Measurements from ENCODE around the gene LCLAT1. TPM values are rescaled to one million over a fixed set of nuclear protein-coding genes. Genes with fewer than 3 reads are reported as not detected.
A peak's percentile ranks its signal among the peaks of the same experiment; 100 is the strongest.

Gene LCLAT1
- polyA plus RNA-seq, 1 of the 3 experiments (the other 2 are of a cell fraction): 6.9 TPM

DNA sequence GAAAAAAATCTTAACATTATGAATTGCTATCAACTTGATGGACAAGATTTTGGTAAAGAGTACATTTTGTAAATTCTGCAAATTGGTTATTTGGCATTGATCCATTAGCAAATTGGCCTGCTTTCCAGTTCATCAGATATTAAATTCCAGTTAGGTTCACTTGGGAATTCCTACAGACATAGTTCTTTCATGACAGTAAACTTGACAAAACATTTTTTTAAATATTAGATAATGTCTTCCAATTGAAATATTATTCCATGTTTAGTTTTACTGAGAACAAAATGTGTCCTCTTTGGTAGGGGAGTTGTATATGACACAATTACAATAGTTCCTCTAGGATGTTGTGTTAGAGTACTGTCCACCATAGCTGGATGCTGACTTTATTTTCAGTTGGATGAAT is 141.9 kb downstream of the LCLAT1 start:
- no peak for DNase-seq

DNA sequence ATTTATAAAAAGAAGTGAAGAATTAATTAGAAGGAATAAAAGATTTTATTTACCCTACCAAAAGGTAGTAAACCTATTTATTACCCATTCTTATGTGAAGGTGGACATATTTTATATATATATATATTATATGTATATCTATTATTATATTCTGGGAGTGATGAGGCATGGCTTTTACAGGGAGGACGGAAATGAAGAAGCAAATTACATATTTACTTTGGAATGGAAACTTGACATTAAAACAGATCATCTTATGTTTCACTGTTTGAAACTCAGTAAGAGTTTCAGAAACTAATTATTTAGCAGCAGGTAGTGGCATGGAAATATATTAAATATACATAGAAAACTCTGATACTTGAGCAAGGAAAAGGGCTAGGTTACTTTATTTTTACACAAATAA is 143.4 kb downstream of the LCLAT1 start:
- H3K9me3 ChIP-seq: no peaks in the 10 kb centered on the region
- H2AFZ ChIP-seq (ENCODE audit: low read depth): no peak overlapping the region
- no peak overlapping the region for H3K9ac ChIP-seq
- no peaks in the 10 kb centered on the region for H3K36me3 ChIP-seq (replicated peaks in 1 of 2; ENCODE audit: control insufficient read depth in 1 of 2, insufficient read depth in 2 of 2, low read length in 1 of 2)
- H3K79me2 ChIP-seq (ENCODE audit: insufficient read depth): no peaks in the 10 kb centered on the region
- H3K4me3 ChIP-seq (ENCODE audit: low read depth in 2 of 2, low read length in 1 of 2): no peak overlapping the region
- H3F3A ChIP-seq (replicated peaks; ENCODE audit: insufficient read depth): no peaks in the 10 kb centered on the region
- ChIA-PET CTCF (no interaction called here), POLR2A (no interaction called here)
- no peak for DNase-seq
- TF ChIP-seq, protein P1, sequence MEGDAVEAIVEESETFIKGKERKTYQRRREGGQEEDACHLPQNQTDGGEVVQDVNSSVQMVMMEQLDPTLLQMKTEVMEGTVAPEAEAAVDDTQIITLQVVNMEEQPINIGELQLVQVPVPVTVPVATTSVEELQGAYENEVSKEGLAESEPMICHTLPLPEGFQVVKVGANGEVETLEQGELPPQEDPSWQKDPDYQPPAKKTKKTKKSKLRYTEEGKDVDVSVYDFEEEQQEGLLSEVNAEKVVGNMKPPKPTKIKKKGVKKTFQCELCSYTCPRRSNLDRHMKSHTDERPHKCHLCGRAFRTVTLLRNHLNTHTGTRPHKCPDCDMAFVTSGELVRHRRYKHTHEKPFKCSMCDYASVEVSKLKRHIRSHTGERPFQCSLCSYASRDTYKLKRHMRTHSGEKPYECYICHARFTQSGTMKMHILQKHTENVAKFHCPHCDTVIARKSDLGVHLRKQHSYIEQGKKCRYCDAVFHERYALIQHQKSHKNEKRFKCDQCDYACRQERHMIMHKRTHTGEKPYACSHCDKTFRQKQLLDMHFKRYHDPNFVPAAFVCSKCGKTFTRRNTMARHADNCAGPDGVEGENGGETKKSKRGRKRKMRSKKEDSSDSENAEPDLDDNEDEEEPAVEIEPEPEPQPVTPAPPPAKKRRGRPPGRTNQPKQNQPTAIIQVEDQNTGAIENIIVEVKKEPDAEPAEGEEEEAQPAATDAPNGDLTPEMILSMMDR (IDR thresholded peaks at IDR 0.05): no peak
- TF ChIP-seq RFX5 (IDR thresholded peaks at IDR 0.05; ENCODE audit: low read length) (no peak), NRF1 (IDR thresholded peaks at IDR 0.05; ENCODE audit: low read depth, low read length) (no peak), RCOR1 (IDR thresholded peaks at IDR 0.05; ENCODE audit: low read length) (no peak), JUND (IDR thresholded peaks at IDR 0.05) (no peak), NFIC (IDR thresholded peaks at IDR 0.05; ENCODE audit: borderline replicate concordance) (no peak), GATA2 (CRISPR knock-in tag; IDR thresholded peaks at IDR 0.05) (no peak), EZH2phosphoT487 (IDR thresholded peaks at IDR 0.05; ENCODE audit: borderline replicate concordance, low read depth) (no peak), GABPA (IDR thresholded peaks at IDR 0.05; ENCODE audit: low read depth) (no peak), MAX (IDR thresholded peaks at IDR 0.05; ENCODE audit: low read depth) (no peak), TAF1 (IDR thresholded peaks at IDR 0.05; ENCODE audit: borderline replicate concordance, low read depth, low read length) (no peak)
- TF ChIP-seq, protein P2, sequence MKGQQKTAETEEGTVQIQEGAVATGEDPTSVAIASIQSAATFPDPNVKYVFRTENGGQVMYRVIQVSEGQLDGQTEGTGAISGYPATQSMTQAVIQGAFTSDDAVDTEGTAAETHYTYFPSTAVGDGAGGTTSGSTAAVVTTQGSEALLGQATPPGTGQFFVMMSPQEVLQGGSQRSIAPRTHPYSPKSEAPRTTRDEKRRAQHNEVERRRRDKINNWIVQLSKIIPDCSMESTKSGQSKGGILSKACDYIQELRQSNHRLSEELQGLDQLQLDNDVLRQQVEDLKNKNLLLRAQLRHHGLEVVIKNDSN (IDR thresholded peaks at IDR 0.05; ENCODE audit: borderline replicate concordance, low read depth): no peak
- H3K27ac ChIP-seq (ENCODE audit: low read depth in 2 of 2, low read length in 1 of 2): no peak overlapping the region
- no peak overlapping the region for H3K4me2 ChIP-seq
- H3K9me2 ChIP-seq: no peaks in the 10 kb centered on the region
- 92% methylated on average over 1 of the region's 1 CpG for WGBS (ENCODE audit: low lambda C conversion rate)
- no peaks in the 10 kb centered on the region for H4K20me1 ChIP-seq (ENCODE audit: insufficient read depth)
- no peaks in the 10 kb centered on the region for H3K4me1 ChIP-seq (ENCODE audit: control insufficient read depth in 1 of 2, insufficient read depth in 2 of 2, low read depth in 1 of 2, low read length in 1 of 2)
- no peaks in the 10 kb centered on the region for H3K27me3 ChIP-seq (ENCODE audit: insufficient read depth)

More for the DNA sequence above, 141.9 kb downstream of the LCLAT1 start:
- no peaks in the 10 kb centered on the region for H3K9me2 ChIP-seq
- H3K9ac ChIP-seq: no peak overlapping the region
- H3K27ac ChIP-seq (ENCODE audit: low read depth in 2 of 2, low read length in 1 of 2): no peak overlapping the region
- no peaks in the 10 kb centered on the region for H3F3A ChIP-seq (replicated peaks; ENCODE audit: insufficient read depth)
- H4K20me1 ChIP-seq (ENCODE audit: insufficient read depth): no peaks in the 10 kb centered on the region
- H3K27me3 ChIP-seq (ENCODE audit: insufficient read depth): no peaks in the 10 kb centered on the region
- no peaks in the 10 kb centered on the region for H3K36me3 ChIP-seq (replicated peaks in 1 of 2; ENCODE audit: control insufficient read depth in 1 of 2, insufficient read depth in 2 of 2, low read length in 1 of 2)
- no peak overlapping the region for H3K4me2 ChIP-seq
- no peaks in the 10 kb centered on the region for H3K79me2 ChIP-seq (ENCODE audit: insufficient read depth)
- CTCF ChIA-PET: no interaction called here
- TF ChIP-seq MEF2A (IDR thresholded peaks at IDR 0.05; ENCODE audit: borderline replicate concordance, low read depth): no peak
- peak; percentile 34; the same call in 1 of the 2 replicates for TF ChIP-seq NFIC (IDR thresholded peaks at IDR 0.05; ENCODE audit: borderline replicate concordance)
- no peak for TF ChIP-seq TEAD4 (IDR thresholded peaks at IDR 0.05; ENCODE audit: borderline replicate concordance, insufficient read depth)
- no peak for TF ChIP-seq FOXM1 (IDR thresholded peaks at IDR 0.05; ENCODE audit: low read depth)
- TF ChIP-seq, protein P3, sequence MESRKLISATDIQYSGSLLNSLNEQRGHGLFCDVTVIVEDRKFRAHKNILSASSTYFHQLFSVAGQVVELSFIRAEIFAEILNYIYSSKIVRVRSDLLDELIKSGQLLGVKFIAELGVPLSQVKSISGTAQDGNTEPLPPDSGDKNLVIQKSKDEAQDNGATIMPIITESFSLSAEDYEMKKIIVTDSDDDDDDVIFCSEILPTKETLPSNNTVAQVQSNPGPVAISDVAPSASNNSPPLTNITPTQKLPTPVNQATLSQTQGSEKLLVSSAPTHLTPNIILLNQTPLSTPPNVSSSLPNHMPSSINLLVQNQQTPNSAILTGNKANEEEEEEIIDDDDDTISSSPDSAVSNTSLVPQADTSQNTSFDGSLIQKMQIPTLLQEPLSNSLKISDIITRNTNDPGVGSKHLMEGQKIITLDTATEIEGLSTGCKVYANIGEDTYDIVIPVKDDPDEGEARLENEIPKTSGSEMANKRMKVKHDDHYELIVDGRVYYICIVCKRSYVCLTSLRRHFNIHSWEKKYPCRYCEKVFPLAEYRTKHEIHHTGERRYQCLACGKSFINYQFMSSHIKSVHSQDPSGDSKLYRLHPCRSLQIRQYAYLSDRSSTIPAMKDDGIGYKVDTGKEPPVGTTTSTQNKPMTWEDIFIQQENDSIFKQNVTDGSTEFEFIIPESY (IDR thresholded peaks at IDR 0.05; ENCODE audit: borderline replicate concordance, low read depth): no peak
- TF ChIP-seq SMC3 (IDR thresholded peaks at IDR 0.05; ENCODE audit: low read depth, low read length): no peak
- TF ChIP-seq TAF1 (IDR thresholded peaks at IDR 0.05; ENCODE audit: borderline replicate concordance, low read depth, low read length): no peak
- H3K4me1 ChIP-seq (ENCODE audit: control insufficient read depth in 1 of 2, insufficient read depth in 2 of 2, low read depth in 1 of 2, low read length in 1 of 2): no peaks in the 10 kb centered on the region
- H3K4me3 ChIP-seq (ENCODE audit: low read depth in 2 of 2, low read length in 1 of 2): no peak overlapping the region
- POLR2A ChIA-PET: no interaction called here
- H2AFZ ChIP-seq (ENCODE audit: low read depth): no peak overlapping the region
- H3K9me3 ChIP-seq: no peaks in the 10 kb centered on the region
